ENCODE measurements around the gene PDE6G. TPM values are rescaled to one million over a fixed set of nuclear protein-coding genes. Genes with fewer than 3 reads are reported as not detected.

Gene PDE6G
- total and polyA plus RNA-seq, 2 of the 13 experiments (the other 11 are each of a cell fraction or from before 2014, with no cell fraction given) = 1.4 to 6.7 TPM

DNA sequence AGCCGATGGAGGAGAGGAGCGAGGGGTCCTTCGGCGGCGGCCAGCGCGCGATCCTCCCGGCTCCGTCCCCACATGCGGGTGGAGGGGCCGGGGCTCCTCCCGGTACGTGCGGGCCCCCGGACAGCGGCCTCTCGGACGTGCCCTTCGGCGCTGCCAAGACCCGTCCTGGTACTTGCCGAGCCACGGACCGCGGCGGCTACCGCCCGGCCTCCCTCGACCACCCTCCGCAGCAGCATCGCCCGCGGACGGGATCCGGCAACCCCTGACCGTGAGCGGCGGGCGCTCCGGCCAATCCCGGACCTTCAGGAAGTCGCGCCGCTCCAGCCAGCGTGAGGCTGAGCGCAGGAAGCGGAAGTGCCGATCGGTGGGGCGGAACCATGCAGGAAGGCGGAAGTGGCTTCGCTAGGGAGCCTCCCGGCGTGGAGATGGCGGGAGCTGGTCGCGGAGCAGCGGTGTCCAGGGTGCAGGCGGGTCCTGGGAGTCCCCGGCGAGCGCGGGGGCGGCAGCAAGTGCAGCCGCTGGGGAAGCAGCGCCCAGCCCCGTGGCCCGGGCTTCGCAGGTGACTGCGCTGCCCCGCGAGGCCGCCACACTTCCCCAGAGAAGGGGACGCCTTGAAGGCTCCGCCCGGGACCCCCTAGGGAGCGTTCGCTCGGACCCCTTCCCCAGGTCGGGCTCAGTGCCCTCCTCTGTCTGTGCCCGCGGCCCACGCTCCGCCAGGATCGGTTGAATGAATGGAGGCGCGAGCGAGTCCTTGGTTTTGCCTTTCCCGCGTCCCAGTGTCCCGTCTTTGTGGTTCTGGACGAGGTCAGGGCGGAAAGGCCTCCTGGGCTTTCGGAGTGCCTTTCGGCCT, 10.2 kb upstream of the PDE6G start, which contains the start of the genes CCDC137 and OXLD1 (continued):
- TF ChIP-seq RELA (CRISPR knock-in tag; IDR thresholded peaks at IDR 0.05) (peak; percentile 90), MAFG (CRISPR knock-in tag; IDR thresholded peaks at IDR 0.05) (no peak), RNF2 (conservative IDR thresholded peaks at IDR 0.05; ENCODE audit: low read depth) (no peak), ZNF850 (CRISPR knock-in tag; conservative IDR thresholded peaks at IDR 0.05) (peak; percentile 45; the same call in 1 of the 2 replicates), SRSF4 (IDR thresholded peaks at IDR 0.05; ENCODE audit: low read depth, low read length, poor library complexity, severe bottlenecking) (no peak), YY1 (IDR thresholded peaks at IDR 0.05; ENCODE audit: insufficient read depth, insufficient replicate concordance, low read depth, low read length) (peak; percentile 91), RFXAP (CRISPR knock-in tag; IDR thresholded peaks at IDR 0.05; ENCODE audit: borderline replicate concordance) (no peak; the same call in 1 of the 2 replicates), TBX3 (IDR thresholded peaks at IDR 0.05; ENCODE audit: borderline replicate concordance) (no peak), DNMT1 (CRISPR knock-in tag; IDR thresholded peaks at IDR 0.05) (no peak), SIX4 (CRISPR knock-in tag; IDR thresholded peaks at IDR 0.05) (no peak; the same call in 1 of the 2 replicates), ZZZ3 (CRISPR knock-in tag; IDR thresholded peaks at IDR 0.05; ENCODE audit: borderline replicate concordance) (peak; percentile 96), EHMT2 (IDR thresholded peaks at IDR 0.05; ENCODE audit: borderline replicate concordance, low read depth, low read length) (no peak), ZNF652 (CRISPR knock-in tag; IDR thresholded peaks at IDR 0.05; ENCODE audit: borderline replicate concordance, low read depth) (no peak), AKAP8 (CRISPR knock-in tag; IDR thresholded peaks at IDR 0.05) (peak; percentile 23; the same call in 1 of the 2 replicates)
- TF ChIP-seq, protein P1, sequence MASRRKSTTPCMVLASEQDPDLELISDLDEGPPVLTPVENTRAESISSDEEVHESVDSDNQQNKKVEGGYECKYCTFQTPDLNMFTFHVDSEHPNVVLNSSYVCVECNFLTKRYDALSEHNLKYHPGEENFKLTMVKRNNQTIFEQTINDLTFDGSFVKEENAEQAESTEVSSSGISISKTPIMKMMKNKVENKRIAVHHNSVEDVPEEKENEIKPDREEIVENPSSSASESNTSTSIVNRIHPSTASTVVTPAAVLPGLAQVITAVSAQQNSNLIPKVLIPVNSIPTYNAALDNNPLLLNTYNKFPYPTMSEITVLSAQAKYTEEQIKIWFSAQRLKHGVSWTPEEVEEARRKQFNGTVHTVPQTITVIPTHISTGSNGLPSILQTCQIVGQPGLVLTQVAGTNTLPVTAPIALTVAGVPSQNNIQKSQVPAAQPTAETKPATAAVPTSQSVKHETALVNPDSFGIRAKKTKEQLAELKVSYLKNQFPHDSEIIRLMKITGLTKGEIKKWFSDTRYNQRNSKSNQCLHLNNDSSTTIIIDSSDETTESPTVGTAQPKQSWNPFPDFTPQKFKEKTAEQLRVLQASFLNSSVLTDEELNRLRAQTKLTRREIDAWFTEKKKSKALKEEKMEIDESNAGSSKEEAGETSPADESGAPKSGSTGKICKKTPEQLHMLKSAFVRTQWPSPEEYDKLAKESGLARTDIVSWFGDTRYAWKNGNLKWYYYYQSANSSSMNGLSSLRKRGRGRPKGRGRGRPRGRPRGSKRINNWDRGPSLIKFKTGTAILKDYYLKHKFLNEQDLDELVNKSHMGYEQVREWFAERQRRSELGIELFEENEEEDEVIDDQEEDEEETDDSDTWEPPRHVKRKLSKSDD (CRISPR knock-in tag; IDR thresholded peaks at IDR 0.05; ENCODE audit: low read depth) = peak; percentile 89
- TF ChIP-seq, protein P2, sequence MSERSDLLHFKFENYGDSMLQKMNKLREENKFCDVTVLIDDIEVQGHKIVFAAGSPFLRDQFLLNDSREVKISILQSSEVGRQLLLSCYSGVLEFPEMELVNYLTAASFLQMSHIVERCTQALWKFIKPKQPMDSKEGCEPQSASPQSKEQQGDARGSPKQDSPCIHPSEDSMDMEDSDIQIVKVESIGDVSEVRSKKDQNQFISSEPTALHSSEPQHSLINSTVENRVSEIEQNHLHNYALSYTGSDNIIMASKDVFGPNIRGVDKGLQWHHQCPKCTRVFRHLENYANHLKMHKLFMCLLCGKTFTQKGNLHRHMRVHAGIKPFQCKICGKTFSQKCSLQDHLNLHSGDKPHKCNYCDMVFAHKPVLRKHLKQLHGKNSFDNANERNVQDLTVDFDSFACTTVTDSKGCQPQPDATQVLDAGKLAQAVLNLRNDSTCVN (CRISPR knock-in tag; IDR thresholded peaks at IDR 0.05; ENCODE audit: borderline replicate concordance) = peak; percentile 66
- TF ChIP-seq, protein P3, sequence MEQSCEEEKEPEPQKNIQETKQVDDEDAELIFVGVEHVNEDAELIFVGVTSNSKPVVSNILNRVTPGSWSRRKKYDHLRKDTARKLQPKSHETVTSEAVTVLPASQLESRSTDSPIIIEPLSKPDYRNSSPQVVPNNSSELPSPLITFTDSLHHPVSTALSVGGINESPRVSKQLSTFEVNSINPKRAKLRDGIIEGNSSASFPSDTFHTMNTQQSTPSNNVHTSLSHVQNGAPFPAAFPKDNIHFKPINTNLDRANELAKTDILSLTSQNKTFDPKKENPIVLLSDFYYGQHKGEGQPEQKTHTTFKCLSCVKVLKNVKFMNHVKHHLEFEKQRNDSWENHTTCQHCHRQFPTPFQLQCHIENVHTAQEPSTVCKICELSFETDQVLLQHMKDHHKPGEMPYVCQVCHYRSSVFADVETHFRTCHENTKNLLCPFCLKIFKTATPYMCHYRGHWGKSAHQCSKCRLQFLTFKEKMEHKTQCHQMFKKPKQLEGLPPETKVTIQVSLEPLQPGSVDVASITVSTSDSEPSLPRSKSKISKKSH (CRISPR knock-in tag; IDR thresholded peaks at IDR 0.05; ENCODE audit: borderline replicate concordance) = peak; percentile 77
- TF ChIP-seq, protein P4, sequence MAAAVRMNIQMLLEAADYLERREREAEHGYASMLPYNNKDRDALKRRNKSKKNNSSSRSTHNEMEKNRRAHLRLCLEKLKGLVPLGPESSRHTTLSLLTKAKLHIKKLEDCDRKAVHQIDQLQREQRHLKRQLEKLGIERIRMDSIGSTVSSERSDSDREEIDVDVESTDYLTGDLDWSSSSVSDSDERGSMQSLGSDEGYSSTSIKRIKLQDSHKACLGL (CRISPR knock-in tag; IDR thresholded peaks at IDR 0.05) = peak; percentile 71
- TF ChIP-seq, protein P5, sequence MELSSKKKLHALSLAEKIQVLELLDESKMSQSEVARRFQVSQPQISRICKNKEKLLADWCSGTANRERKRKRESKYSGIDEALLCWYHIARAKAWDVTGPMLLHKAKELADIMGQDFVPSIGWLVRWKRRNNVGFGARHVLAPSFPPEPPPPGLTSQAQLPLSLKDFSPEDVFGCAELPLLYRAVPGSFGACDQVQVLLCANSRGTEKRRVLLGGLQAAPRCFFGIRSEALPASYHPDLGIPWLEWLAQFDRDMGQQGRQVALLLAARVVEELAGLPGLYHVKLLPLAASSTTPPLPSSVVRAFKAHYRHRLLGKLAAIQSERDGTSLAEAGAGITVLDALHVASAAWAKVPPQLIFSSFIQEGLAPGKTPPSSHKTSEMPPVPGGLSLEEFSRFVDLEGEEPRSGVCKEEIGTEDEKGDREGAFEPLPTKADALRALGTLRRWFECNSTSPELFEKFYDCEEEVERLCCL (CRISPR knock-in tag; IDR thresholded peaks at IDR 0.05; ENCODE audit: borderline replicate concordance) = peak; percentile 89; the same call in 1 of the 2 replicates
- TF ChIP-seq, protein P6, sequence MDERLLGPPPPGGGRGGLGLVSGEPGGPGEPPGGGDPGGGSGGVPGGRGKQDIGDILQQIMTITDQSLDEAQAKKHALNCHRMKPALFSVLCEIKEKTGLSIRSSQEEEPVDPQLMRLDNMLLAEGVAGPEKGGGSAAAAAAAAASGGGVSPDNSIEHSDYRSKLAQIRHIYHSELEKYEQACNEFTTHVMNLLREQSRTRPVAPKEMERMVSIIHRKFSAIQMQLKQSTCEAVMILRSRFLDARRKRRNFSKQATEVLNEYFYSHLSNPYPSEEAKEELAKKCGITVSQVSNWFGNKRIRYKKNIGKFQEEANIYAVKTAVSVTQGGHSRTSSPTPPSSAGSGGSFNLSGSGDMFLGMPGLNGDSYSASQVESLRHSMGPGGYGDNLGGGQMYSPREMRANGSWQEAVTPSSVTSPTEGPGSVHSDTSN (CRISPR knock-in tag; IDR thresholded peaks at IDR 0.05) = peak; percentile 100
